GM12874 (cell line): ENCODE results near the gene CTBP2.

ENCODE experiments used
- CTCF ChIP-seq: IDR thresholded peaks from 2 replicates; pipeline ENCODE4 v1.5.1; 2011; ENCODE audit warnings: low read depth, mild to moderate bottlenecking, control low read depth, low read length, moderate library complexity; ENCODE audit not compliant: insufficient read depth

CTBP2 gene

GRCh38 chr10:125089469-125089868, 70.9 kb downstream of the CTBP2 start:
- TF ChIP-seq CTCF, result no peak

- no peak for TF ChIP-seq CTCF
These were observed 72.5 kb downstream of the CTBP2 start for GRCh38 chr10:125087897-125088215.

- no peak for TF ChIP-seq CTCF
These were observed 73.0 kb downstream of the CTBP2 start for GRCh38 chr10:125087191-125087896.

- no peak for TF ChIP-seq CTCF
These were observed 73.7 kb downstream of the CTBP2 start for GRCh38 chr10:125086691-125087090.

GRCh38 chr10:125085258-125086054, 74.9 kb downstream of the CTBP2 start:
- no peak for TF ChIP-seq CTCF

GRCh38 chr10:125084614-125085257, 75.6 kb downstream of the CTBP2 start:
- no peak for TF ChIP-seq CTCF

GRCh38 chr10:125084191-125084613, 76.2 kb downstream of the CTBP2 start:
- TF ChIP-seq CTCF, result no peak
